IMR-90 (cell line): ENCODE measurements around the gene MTMR11. TPM values are rescaled to one million over a fixed set of nuclear protein-coding genes. Genes with fewer than 3 reads are reported as not detected.
A peak's percentile ranks its signal among the peaks of the same experiment; 100 is the strongest.

Source experiments
- ATAC-seq: fragments of 200-7000 bp; cut with Tn5 transposase; 2 replicates; pipeline ENCODE4 v1.9.1; 2020; ENCODE audit warnings: low read depth, mild to moderate bottlenecking, moderate library complexity
- BruUV-seq: library from RNA; stranded (reverse); fragments of 400-500 nt; replicated peaks from 2 replicates; lab custom pipeline; 2021; lab: Mats Ljungman, UMichigan
- CTCF ChIA-PET: fragments of 300-600 bp; formaldehyde crosslinking; extraction: SDS; loops from one replicate; lab custom pipeline; 2021; ENCODE audit warnings: antibody characterized with exemption; lab: Yijun Ruan, JAX
- POLR2A ChIA-PET: fragments of 300-600 bp; sonication (Branson Sonifier 250); formaldehyde crosslinking; loops from one replicate; lab custom pipeline; 2022; ENCODE audit warnings: antibody characterized with exemption; ENCODE audit not compliant: unreplicated experiment; lab: Charles Lee
- DNase-seq: peaks from one replicate; pipeline ENCODE4 v3.0.0; 2013
- H2AFZ ChIP-seq: replicated peaks from 2 replicates; pipeline ENCODE3; 2013; ENCODE audit warnings: low read length, mild to moderate bottlenecking; ENCODE audit not compliant: poor library complexity
- H2AK5ac ChIP-seq: 2 replicates; pipeline ENCODE4 v1.6.1; 2013; ENCODE audit warnings: low read depth, low read length, inconsistent platforms
- H2AK9ac ChIP-seq: replicated peaks from 2 replicates; pipeline ENCODE3; 2013; ENCODE audit warnings: mild to moderate bottlenecking, low read depth, low read length, moderate library complexity; ENCODE audit not compliant: poor library complexity
- H2BK120ac ChIP-seq: 2 replicates; pipeline ENCODE4 v1.6.1; 2013; ENCODE audit warnings: low read depth, low read length, inconsistent platforms
- H2BK15ac ChIP-seq: 3 replicates; pipeline ENCODE4 v1.6.1; 2013; ENCODE audit warnings: low read depth, low read length, inconsistent platforms
- H2BK20ac ChIP-seq: 2 replicates; pipeline ENCODE4 v1.6.1; 2013; ENCODE audit warnings: low read depth, mild to moderate bottlenecking, inconsistent platforms, low read length, moderate library complexity
- H2BK5ac ChIP-seq: 2 replicates; pipeline ENCODE4 v1.6.1; 2013; ENCODE audit warnings: mild to moderate bottlenecking, low read depth, low read length, inconsistent platforms; ENCODE audit not compliant: poor library complexity, severe bottlenecking
- H3K14ac ChIP-seq: replicated peaks from 2 replicates; pipeline ENCODE4 v1.6.1; 2013; ENCODE audit warnings: low read depth, low read length, inconsistent platforms
- H3K18ac ChIP-seq: 2 replicates; pipeline ENCODE4 v1.6.1; 2013; ENCODE audit warnings: low read depth, low read length, control low read depth
- H3K23ac ChIP-seq: 2 replicates; pipeline ENCODE4 v1.6.1; 2013; ENCODE audit warnings: low read depth, low read length, inconsistent platforms
- H3K27ac ChIP-seq: 2 replicates; pipeline ENCODE4 v1.5.1; 2013; ENCODE audit warnings: mild to moderate bottlenecking, control low read depth, low read length; ENCODE audit not compliant: insufficient read depth
- H3K27me3 ChIP-seq: 2 replicates; pipeline ENCODE4 v1.6.1; 2013; ENCODE audit warnings: low read length; ENCODE audit not compliant: control insufficient read depth, insufficient read depth
- H3K36me3 ChIP-seq: 2 replicates; pipeline ENCODE4 v1.6.1; 2013; ENCODE audit warnings: low read length, mixed read lengths; ENCODE audit not compliant: control insufficient read depth, insufficient read depth
- H3K4ac ChIP-seq: 2 replicates; pipeline ENCODE4 v1.6.1; 2013; ENCODE audit warnings: low read depth, low read length, inconsistent platforms
- H3K4me1 ChIP-seq: 2 replicates; pipeline ENCODE4 v1.6.1; 2013; ENCODE audit warnings: low read length, mixed read lengths; ENCODE audit not compliant: control insufficient read depth, insufficient read depth
- H3K4me2 ChIP-seq: 2 replicates; pipeline ENCODE4 v1.6.1; 2013; ENCODE audit warnings: low read depth, mild to moderate bottlenecking, control low read depth, low read length, moderate library complexity
- H3K4me3 ChIP-seq: 2 replicates; pipeline ENCODE4 v1.5.1; 2013; ENCODE audit warnings: low read depth, mild to moderate bottlenecking, control low read depth, low read length, moderate library complexity; ENCODE audit not compliant: insufficient read depth
- H3K56ac ChIP-seq: 2 replicates; pipeline ENCODE4 v1.6.1; 2013; ENCODE audit warnings: low read length, inconsistent platforms; ENCODE audit not compliant: insufficient read depth; ENCODE audit errors: extremely low read depth
- H3K79me1 ChIP-seq, 2 experiments: 2 replicates each; pipeline ENCODE4 v1.6.1; 2013; ENCODE audit warnings: low read length in 2 of 2, inconsistent platforms in 1 of 2, low read depth in 1 of 2
- H3K9ac ChIP-seq: 2 replicates; pipeline ENCODE4 v1.6.1; 2013; ENCODE audit warnings: low read depth, low read length, control low read depth
- H3K9me1 ChIP-seq: 2 replicates; pipeline ENCODE4 v1.6.1; 2013; ENCODE audit warnings: low read length, inconsistent platforms; ENCODE audit not compliant: insufficient read depth
- H3K9me3 ChIP-seq: 2 replicates; pipeline ENCODE4 v1.6.1; 2013; ENCODE audit warnings: low read length; ENCODE audit not compliant: control insufficient read depth, insufficient read depth
- H4K20me1 ChIP-seq: 2 replicates; pipeline ENCODE4 v1.6.1; 2013; ENCODE audit warnings: low read length, inconsistent platforms; ENCODE audit not compliant: insufficient read depth
- H4K5ac ChIP-seq: 2 replicates; pipeline ENCODE4 v1.6.1; 2013; ENCODE audit warnings: mild to moderate bottlenecking, low read depth, low read length, control low read depth
- H4K8ac ChIP-seq, 2 experiments: 2 replicates each; pipeline ENCODE4 v1.6.1; 2013; ENCODE audit warnings: low read depth in 2 of 2, low read length in 2 of 2, control low read depth in 1 of 2, inconsistent platforms in 1 of 2
- H4K91ac ChIP-seq: 2 replicates; pipeline ENCODE4 v1.6.1; 2013; ENCODE audit warnings: low read depth, low read length, inconsistent platforms; ENCODE audit not compliant: insufficient read depth
- BHLHE40 ChIP-seq: fragments of 150-350 bp; IDR thresholded peaks from 2 replicates; pipeline ENCODE4 v1.6.1; 2016; ENCODE audit warnings: mild to moderate bottlenecking, low read depth, low read length
- POLR2A ChIP-seq: IDR thresholded peaks from 2 replicates; pipeline ENCODE4 v1.6.1; 2012; ENCODE audit warnings: mild to moderate bottlenecking, low read depth, low read length
- WGBS, 2 experiments: methylation state at CpG; one replicate each; pipeline versions ENCODE4 v1.1.5 to v1.1.7; 2013; ENCODE audit warnings: missing lambda C conversion rate in 2 of 2; ENCODE audit not compliant: insufficient read length in 1 of 2; ENCODE audit errors: extremely low coverage in 2 of 2; 5-methylcytosine and 5-hydroxymethylcytosine counted together
- dilution Hi-C: fragments of 300-500 bp; cut with HindIII; formaldehyde crosslinking; loops from one replicate; pipeline ENCODE4 v1.14.3; 2018; ENCODE audit warnings: low sequenced_read_pairs; ENCODE audit not compliant: unreplicated experiment
- in situ Hi-C: fragments of 300-500 bp; cut with MboI; formaldehyde crosslinking; loops from 3 replicates; pipeline ENCODE4 v1.14.3; 2019; ENCODE audit warnings: low sequenced_read_pairs, inconsistent platforms, mixed read lengths
- intact Hi-C: fragments of 100-400 bp; cut with micrococcal nuclease; formaldehyde crosslinking; loops from 2 replicates; pipeline ENCODE4 v1.10.0; 2022
- polyA plus RNA-seq, 3 experiments: library from polyadenylated mRNA; depleted of rRNA; stranded (reverse); fragments of >200 nt; gene quantifications; 2 replicates each; pipeline ENCODE4 v1.2.3, GENCODE V29; 2012; ENCODE audit warnings: low replicate concordance in 1 of 3
- total RNA-seq: library from RNA; depleted of rRNA; stranded (reverse); fragments of >200 nt; gene quantifications from 2 replicates; pipeline ENCODE4 v1.2.3, GENCODE V29; 2012
- TF ChIP-seq, protein P1 (sequence below): fragments of 150-350 bp; IDR thresholded peaks from 2 replicates; pipeline ENCODE4 v1.6.1; 2017; ENCODE audit warnings: mild to moderate bottlenecking, antibody characterized with exemption, low read length, low read depth

Gene MTMR11
- total and polyA plus RNA-seq, 2 of the 4 experiments (the other 2 are of a cell fraction) = 2.0 to 14.6 TPM

- DNase-seq = peak; percentile 58
- H3K79me1 ChIP-seq = peaks cover 12 to 39% of the 10 kb centered on the region in 2 experiments; a peak in 3 of 4 replicates
- dilution Hi-C loops = no loop called here
These were observed 29.7 kb upstream of the MTMR11 start for GRCh38 chr1:149966405-149966804.

More at GRCh38 chr1:149966405-149966804, 29.7 kb upstream of the MTMR11 start:
- H3K4me3 ChIP-seq = no peak overlapping the region
- H4K5ac ChIP-seq = no peak overlapping the region
- H2BK120ac ChIP-seq = no peak overlapping the region
- H4K8ac ChIP-seq = no peak overlapping the region
- TF ChIP-seq POLR2A (no peak), BHLHE40 (peak; percentile 76)
- TF ChIP-seq, protein P1, sequence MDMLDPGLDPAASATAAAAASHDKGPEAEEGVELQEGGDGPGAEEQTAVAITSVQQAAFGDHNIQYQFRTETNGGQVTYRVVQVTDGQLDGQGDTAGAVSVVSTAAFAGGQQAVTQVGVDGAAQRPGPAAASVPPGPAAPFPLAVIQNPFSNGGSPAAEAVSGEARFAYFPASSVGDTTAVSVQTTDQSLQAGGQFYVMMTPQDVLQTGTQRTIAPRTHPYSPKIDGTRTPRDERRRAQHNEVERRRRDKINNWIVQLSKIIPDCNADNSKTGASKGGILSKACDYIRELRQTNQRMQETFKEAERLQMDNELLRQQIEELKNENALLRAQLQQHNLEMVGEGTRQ = 0 out of 2 replicates have a peak, but pooled peaks have one; percentile 45
- CTCF ChIA-PET = interaction anchor here (1.4 kb wide), 1 partner anchor 203 kb away, joined by 4 read pairs; no protein-coding TSS in a partner anchor
- no peak overlapping the region for H2BK5ac ChIP-seq
- no peak overlapping the region for H4K91ac ChIP-seq
- peak; percentile 69 for ATAC-seq
- no peak overlapping the region for H2BK20ac ChIP-seq
- no peaks in the 10 kb centered on the region for H3K27me3 ChIP-seq
- H3K9me1 ChIP-seq = peaks cover 7% of the 10 kb centered on the region
- POLR2A ChIA-PET = no interaction called here
- H3K36me3 ChIP-seq = peaks cover 32% of the 10 kb centered on the region
- peaks cover 5% of the 10 kb centered on the region for H3K4me1 ChIP-seq
- H3K27ac ChIP-seq = no peak overlapping the region
- no peaks in the 10 kb centered on the region for H3K9me3 ChIP-seq
- no peak overlapping the region for H3K4ac ChIP-seq
- intact Hi-C loops (no loop called here), in situ Hi-C loops (no loop called here)
- H4K20me1 ChIP-seq = no peaks in the 10 kb centered on the region; the same call in 1 of the 2 replicates
- no peak overlapping the region for H2AFZ ChIP-seq
- H3K9ac ChIP-seq = no peak overlapping the region
- no peak overlapping the region for H2AK9ac ChIP-seq
- no peak overlapping the region for H3K4me2 ChIP-seq
- no peak overlapping the region for H3K14ac ChIP-seq
- H3K56ac ChIP-seq = no peak overlapping the region
- no CpG with 5 or more reads among the region's 1 CpG for WGBS, 2 experiments
- no peak overlapping the region for H2AK5ac ChIP-seq
- BruUV-seq = no TSS peak
- H3K23ac ChIP-seq = peak overlapping the region; percentile 4; the same call in 1 of the 2 replicates
- no peak overlapping the region for H3K18ac ChIP-seq
- no peak overlapping the region for H2BK15ac ChIP-seq
